ENCODE data around the gene TULP4.

TULP4 gene

GRCh38 chr6:158414851-158415262 is 102.6 kb downstream of the TULP4 start:
- Histone ChIP-seq H3K4me3 (ENCODE audit: low read length) (no peak overlapping the region), H3K9me3 (replicated peaks; ENCODE audit: low read length) (no peaks in the 10 kb centered on the region), H3K4me2 (ENCODE audit: low read length) (no peak overlapping the region), H3K9ac (ENCODE audit: low read depth, low read length) (no peak overlapping the region), H3K4me1 (ENCODE audit: control insufficient read depth, insufficient read depth, low read length) (peaks cover 44% of the 10 kb centered on the region), H3K27me3 (ENCODE audit: control insufficient read depth, insufficient read depth, low read length) (no peaks in the 10 kb centered on the region), H3K36me3 (ENCODE audit: insufficient read depth, low read length) (peaks cover 3% of the 10 kb centered on the region)

GRCh38 chr6:158415666-158416065 is 103.4 kb downstream of the TULP4 start:
- peaks cover 37% of the 10 kb centered on the region for H3K4me1 ChIP-seq (ENCODE audit: control insufficient read depth, insufficient read depth, low read length)

GRCh38 chr6:158416883-158417759 is 104.9 kb downstream of the TULP4 start:
- Histone ChIP-seq H3K36me3 (ENCODE audit: insufficient read depth, low read length) (peaks cover 3% of the 10 kb centered on the region), H3K4me2 (ENCODE audit: low read length) (peak overlapping the region; percentile 49), H3K4me3 (ENCODE audit: low read length) (no peak overlapping the region), H3K9me3 (replicated peaks; ENCODE audit: low read length) (no peaks in the 10 kb centered on the region), H3K9ac (ENCODE audit: low read depth, low read length) (peak overlapping the region; percentile 10), H3K27me3 (ENCODE audit: control insufficient read depth, insufficient read depth, low read length) (no peaks in the 10 kb centered on the region), H3K4me1 (ENCODE audit: control insufficient read depth, insufficient read depth, low read length) (peaks cover 29% of the 10 kb centered on the region)

More at GRCh38 chr6:158415666-158416065, 103.4 kb downstream of the TULP4 start:
- no peak overlapping the region for H3K4me3 ChIP-seq (ENCODE audit: low read length)
- no peaks in the 10 kb centered on the region for H3K27me3 ChIP-seq (ENCODE audit: control insufficient read depth, insufficient read depth, low read length)
- H3K9ac ChIP-seq (ENCODE audit: low read depth, low read length) = no peak overlapping the region
- no peaks in the 10 kb centered on the region for H3K9me3 ChIP-seq (replicated peaks; ENCODE audit: low read length)
- no peak overlapping the region for H3K4me2 ChIP-seq (ENCODE audit: low read length)
- peaks cover 3% of the 10 kb centered on the region for H3K36me3 ChIP-seq (ENCODE audit: insufficient read depth, low read length)

GRCh38 chr6:158417760-158418098 is 105.5 kb downstream of the TULP4 start:
- Histone ChIP-seq H3K27me3 (ENCODE audit: control insufficient read depth, insufficient read depth, low read length) (no peaks in the 10 kb centered on the region), H3K4me2 (ENCODE audit: low read length) (peak overlapping the region; percentile 49), H3K4me1 (ENCODE audit: control insufficient read depth, insufficient read depth, low read length) (peaks cover 28% of the 10 kb centered on the region), H3K36me3 (ENCODE audit: insufficient read depth, low read length) (peaks cover 3% of the 10 kb centered on the region), H3K4me3 (ENCODE audit: low read length) (no peak overlapping the region), H3K9me3 (replicated peaks; ENCODE audit: low read length) (no peaks in the 10 kb centered on the region), H3K9ac (ENCODE audit: low read depth, low read length) (peak overlapping the region; percentile 10)

GRCh38 chr6:158418501-158418900 is 106.2 kb downstream of the TULP4 start:
- no peak overlapping the region for H3K4me2 ChIP-seq (ENCODE audit: low read length)
- peaks cover 28% of the 10 kb centered on the region for H3K4me1 ChIP-seq (ENCODE audit: control insufficient read depth, insufficient read depth, low read length)
- no peaks in the 10 kb centered on the region for H3K27me3 ChIP-seq (ENCODE audit: control insufficient read depth, insufficient read depth, low read length)
- no peak overlapping the region for H3K4me3 ChIP-seq (ENCODE audit: low read length)
- H3K9ac ChIP-seq (ENCODE audit: low read depth, low read length) = no peak overlapping the region
- H3K9me3 ChIP-seq (replicated peaks; ENCODE audit: low read length) = no peaks in the 10 kb centered on the region
- H3K36me3 ChIP-seq (ENCODE audit: insufficient read depth, low read length) = peaks cover 3% of the 10 kb centered on the region

GRCh38 chr6:158419339-158419909 is 107.2 kb downstream of the TULP4 start:
- peaks cover under 1% of the 10 kb centered on the region for H3K36me3 ChIP-seq (ENCODE audit: insufficient read depth, low read length)
- no peaks in the 10 kb centered on the region for H3K9me3 ChIP-seq (replicated peaks; ENCODE audit: low read length)
- H3K4me1 ChIP-seq (ENCODE audit: control insufficient read depth, insufficient read depth, low read length) = peaks cover 28% of the 10 kb centered on the region
- no peak overlapping the region for H3K4me2 ChIP-seq (ENCODE audit: low read length)
- H3K27me3 ChIP-seq (ENCODE audit: control insufficient read depth, insufficient read depth, low read length) = no peaks in the 10 kb centered on the region
- no peak overlapping the region for H3K4me3 ChIP-seq (ENCODE audit: low read length)
- no peak overlapping the region for H3K9ac ChIP-seq (ENCODE audit: low read depth, low read length)

GRCh38 chr6:158421381-158421780 is 109.1 kb downstream of the TULP4 start:
- no peak overlapping the region for H3K4me3 ChIP-seq (ENCODE audit: low read length)
- no peaks in the 10 kb centered on the region for H3K9me3 ChIP-seq (replicated peaks; ENCODE audit: low read length)
- no peak overlapping the region for H3K4me2 ChIP-seq (ENCODE audit: low read length)
- no peaks in the 10 kb centered on the region for H3K27me3 ChIP-seq (ENCODE audit: control insufficient read depth, insufficient read depth, low read length)
- no peak overlapping the region for H3K9ac ChIP-seq (ENCODE audit: low read depth, low read length)
- H3K4me1 ChIP-seq (ENCODE audit: control insufficient read depth, insufficient read depth, low read length) = peaks cover 21% of the 10 kb centered on the region
- H3K36me3 ChIP-seq (ENCODE audit: insufficient read depth, low read length) = no peaks in the 10 kb centered on the region

GRCh38 chr6:158422629-158423238 is 110.5 kb downstream of the TULP4 start:
- no peak overlapping the region for H3K4me2 ChIP-seq (ENCODE audit: low read length)
- H3K4me1 ChIP-seq (ENCODE audit: control insufficient read depth, insufficient read depth, low read length) = peaks cover 7% of the 10 kb centered on the region
- no peak overlapping the region for H3K4me3 ChIP-seq (ENCODE audit: low read length)
- H3K27me3 ChIP-seq (ENCODE audit: control insufficient read depth, insufficient read depth, low read length) = no peaks in the 10 kb centered on the region
- no peak overlapping the region for H3K9ac ChIP-seq (ENCODE audit: low read depth, low read length)
- no peaks in the 10 kb centered on the region for H3K9me3 ChIP-seq (replicated peaks; ENCODE audit: low read length)
- H3K36me3 ChIP-seq (ENCODE audit: insufficient read depth, low read length) = no peaks in the 10 kb centered on the region

GRCh38 chr6:158431036-158431435 is 118.8 kb downstream of the TULP4 start:
- Histone ChIP-seq H3K4me1 (ENCODE audit: control insufficient read depth, insufficient read depth, low read length) (no peaks in the 10 kb centered on the region), H3K36me3 (ENCODE audit: insufficient read depth, low read length) (peaks cover 9% of the 10 kb centered on the region), H3K9ac (ENCODE audit: low read depth, low read length) (no peak overlapping the region), H3K4me3 (ENCODE audit: low read length) (no peak overlapping the region), H3K9me3 (replicated peaks; ENCODE audit: low read length) (no peaks in the 10 kb centered on the region), H3K27me3 (ENCODE audit: control insufficient read depth, insufficient read depth, low read length) (no peaks in the 10 kb centered on the region), H3K4me2 (ENCODE audit: low read length) (no peak overlapping the region)

GRCh38 chr6:158431560-158431959 is 119.3 kb downstream of the TULP4 start:
- Histone ChIP-seq H3K9me3 (replicated peaks; ENCODE audit: low read length) (no peaks in the 10 kb centered on the region), H3K36me3 (ENCODE audit: insufficient read depth, low read length) (peaks cover 9% of the 10 kb centered on the region), H3K4me2 (ENCODE audit: low read length) (no peak overlapping the region), H3K9ac (ENCODE audit: low read depth, low read length) (no peak overlapping the region), H3K27me3 (ENCODE audit: control insufficient read depth, insufficient read depth, low read length) (no peaks in the 10 kb centered on the region), H3K4me3 (ENCODE audit: low read length) (no peak overlapping the region), H3K4me1 (ENCODE audit: control insufficient read depth, insufficient read depth, low read length) (no peaks in the 10 kb centered on the region)

- Histone ChIP-seq H3K36me3 (ENCODE audit: insufficient read depth, low read length) (no peaks in the 10 kb centered on the region), H3K4me1 (ENCODE audit: control insufficient read depth, insufficient read depth, low read length) (no peaks in the 10 kb centered on the region)
Observed at GRCh38 chr6:158437571-158437970, 125.3 kb downstream of the TULP4 start.

More at GRCh38 chr6:158437571-158437970, 125.3 kb downstream of the TULP4 start:
- no peak overlapping the region for H3K4me2 ChIP-seq (ENCODE audit: low read length)
- H3K27me3 ChIP-seq (ENCODE audit: control insufficient read depth, insufficient read depth, low read length) = no peaks in the 10 kb centered on the region
- H3K9ac ChIP-seq (ENCODE audit: low read depth, low read length) = no peak overlapping the region
- H3K4me3 ChIP-seq (ENCODE audit: low read length) = no peak overlapping the region
- H3K9me3 ChIP-seq (replicated peaks; ENCODE audit: low read length) = no peaks in the 10 kb centered on the region

Measured in skeletal muscle satellite cell (primary cell).